Stomach (tissue), 9 donors: ENCODE data around the gene NT5C1B. TPM values are rescaled to one million over a fixed set of nuclear protein-coding genes. Genes with fewer than 3 reads are reported as not detected.

Experiments
- DNase-seq, 2 donors: peaks; one replicate each; pipeline versions ENCODE4 v3.0.0 to v3.0.0-alpha.2; 2013 to 2019
- H3K27ac ChIP-seq, 5 donors: fragments of 200-600 bp in 4 of 5; sonication (generic) in 4 of 5; one replicate each; pipeline ENCODE4 v1.5.1; 2013 to 2019; ENCODE audit warnings: mild to moderate bottlenecking in 1 of 5, moderate library complexity in 1 of 5
- H3K27me3 ChIP-seq, 3 donors: fragments of 200-600 bp; sonication (generic); one replicate each; pipeline ENCODE4 v1.5.1; 2017 to 2019; ENCODE audit warnings: mixed run types in 1 of 3
- H3K36me3 ChIP-seq, 4 donors: fragments of 200-600 bp; sonication (generic); 1 replicate in 3 of 4; 2 replicates in 1 of 4; pipeline ENCODE4 v1.5.1; 2016 to 2019
- H3K4me1 ChIP-seq, 4 donors: fragments of 200-600 bp; sonication (generic); one replicate each; pipeline ENCODE4 v1.5.1; 2016 to 2019
- H3K4me3 ChIP-seq, 4 donors: fragments of 200-600 bp; sonication (generic) in 3 of 4; one replicate each; pipeline ENCODE4 v1.5.1; 2016 to 2019; ENCODE audit warnings: mild to moderate bottlenecking in 1 of 4
- H3K9me3 ChIP-seq, 4 donors: fragments of 200-600 bp; sonication (generic); one replicate each; pipeline ENCODE4 v1.5.1; 2016 to 2019
- EP300 ChIP-seq: sonication (generic); formaldehyde crosslinking; IDR thresholded peaks from one replicate; pipeline ENCODE4 v1.6.1; 2017; ENCODE audit warnings: antibody characterized with exemption
- POLR2A ChIP-seq, 4 donors: fragments of 450-650 bp; IDR thresholded peaks; one replicate each; pipeline ENCODE4 v1.6.1; 2016; ENCODE audit warnings: antibody characterized with exemption in 4 of 4, control low read depth in 2 of 4, mild to moderate bottlenecking in 1 of 4, moderate library complexity in 1 of 4
- POLR2AphosphoS5 ChIP-seq, 3 donors: sonication (generic); formaldehyde crosslinking; IDR thresholded peaks; one replicate each; pipeline ENCODE4 v1.6.1; 2016; ENCODE audit warnings: antibody characterized with exemption in 3 of 3
- WGBS, 5 donors: extraction: QIAGEN DNeasy Blood & Tissue Kit in 3 of 5; methylation state at CpG; one replicate each; pipeline versions ENCODE4 v1.1.5 to v1.1.7; 2013 to 2018; 5-methylcytosine and 5-hydroxymethylcytosine counted together
- intact Hi-C: fragments of 100-400 bp; cut with DNase I; formaldehyde crosslinking; loops from one replicate; pipeline ENCODE4 v1.15.1; 2023; ENCODE audit warnings: low total_unique reads
- polyA plus RNA-seq, 3 donors: library from polyadenylated mRNA; stranded (reverse); fragments of 200-250 nt; gene quantifications; one replicate each; pipeline ENCODE4 v1.2.3, GENCODE V29; 2013
- small RNA-seq, 4 donors: library from RNA; depleted of rRNA; stranded (forward); fragments of <200 nt; gene quantifications; one replicate each; pipeline ENCODE3, GENCODE V24; 2016
- total RNA-seq, 5 donors: library from RNA; depleted of rRNA; stranded (reverse); fragments of >200 nt; gene quantifications; one replicate each; pipeline versions ENCODE4 v1.1.0 to v1.2.3, GENCODE V29; 2014 to 2016
- TF ChIP-seq, protein P1 (sequence below), 7 experiments: fragments of 450-650 bp in 4 of 7; fragments of 200-600 bp in 3 of 7; sonication (generic) in 3 of 7; IDR thresholded peaks; one replicate each; pipeline ENCODE4 v1.5.1; 2016 to 2019; ENCODE audit warnings: antibody characterized with exemption in 7 of 7, control low read depth in 2 of 7, mild to moderate bottlenecking in 1 of 7
- donor health status: healthy with polysubstance abuse.
- donor health status: Bipolar disorder and iron deficiency.
- donor health status: healthy.

NT5C1B gene
- total and polyA plus RNA-seq, 8 donors: not detected

DNA sequence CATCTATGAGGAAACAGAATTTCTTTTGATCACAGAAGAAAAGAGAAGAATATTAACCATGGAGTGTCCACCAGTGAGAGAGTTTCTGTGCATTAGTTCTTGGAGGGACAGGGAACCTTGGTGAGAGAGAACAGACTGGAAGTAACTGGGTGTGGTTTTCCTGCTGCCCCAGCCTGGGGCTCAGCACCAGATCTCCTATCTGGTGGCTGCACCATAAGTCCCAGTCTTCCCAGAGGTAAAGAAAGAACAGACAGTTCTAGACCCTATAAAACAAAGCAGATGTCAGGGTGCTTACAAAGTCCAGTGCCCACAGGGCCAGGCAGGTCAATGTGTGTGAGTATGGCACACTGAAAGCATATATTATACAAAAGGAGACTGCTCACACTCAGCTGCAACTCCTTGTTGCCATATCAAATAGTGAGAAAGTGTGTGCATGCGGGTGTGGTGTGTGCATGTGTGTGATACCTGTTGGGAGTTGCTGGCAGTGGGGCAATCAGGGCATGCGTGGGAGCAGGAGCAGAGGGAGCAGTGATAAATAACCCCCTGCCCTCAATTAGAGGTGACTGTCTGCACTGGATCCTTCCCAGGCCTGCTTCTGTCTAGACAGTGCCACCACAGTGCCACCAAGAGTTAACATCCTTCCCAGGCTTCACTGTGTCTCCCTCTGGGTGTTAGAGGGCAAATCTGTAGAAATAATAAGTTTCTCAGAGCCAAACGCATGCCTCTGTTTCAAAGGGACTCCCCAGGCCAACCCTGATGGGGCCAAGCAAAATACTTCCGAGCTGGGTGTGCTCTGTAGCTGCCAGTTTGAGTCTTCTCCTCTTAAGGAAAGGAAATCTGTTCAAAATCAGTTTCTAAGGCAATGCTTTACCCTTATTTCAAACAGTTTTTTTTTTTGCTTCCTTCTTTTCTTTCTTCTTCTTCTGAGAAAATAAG is 74.6 kb downstream of the NT5C1B start:
- Histone ChIP-seq H3K36me3 (no peaks in the 10 kb centered on the region), H3K27ac (peak overlapping the region in 1 of 5 donors; percentile 67), H3K4me3 (no peak overlapping the region), H3K4me1 (peaks cover 0 to 30% (median 15%) of the 10 kb centered on the region in 4 donors), H3K27me3 (peaks cover 0 to 6% (median 0%) of the 10 kb centered on the region in 3 donors), H3K9me3 (no peaks in the 10 kb centered on the region)
- intact Hi-C loops: no loop called here
- WGBS, 5 donors: 57 to 73% (median 64%) methylated on average over 4 of the region's 4 CpGs
- DNase-seq: no peak
- TF ChIP-seq, protein P1, sequence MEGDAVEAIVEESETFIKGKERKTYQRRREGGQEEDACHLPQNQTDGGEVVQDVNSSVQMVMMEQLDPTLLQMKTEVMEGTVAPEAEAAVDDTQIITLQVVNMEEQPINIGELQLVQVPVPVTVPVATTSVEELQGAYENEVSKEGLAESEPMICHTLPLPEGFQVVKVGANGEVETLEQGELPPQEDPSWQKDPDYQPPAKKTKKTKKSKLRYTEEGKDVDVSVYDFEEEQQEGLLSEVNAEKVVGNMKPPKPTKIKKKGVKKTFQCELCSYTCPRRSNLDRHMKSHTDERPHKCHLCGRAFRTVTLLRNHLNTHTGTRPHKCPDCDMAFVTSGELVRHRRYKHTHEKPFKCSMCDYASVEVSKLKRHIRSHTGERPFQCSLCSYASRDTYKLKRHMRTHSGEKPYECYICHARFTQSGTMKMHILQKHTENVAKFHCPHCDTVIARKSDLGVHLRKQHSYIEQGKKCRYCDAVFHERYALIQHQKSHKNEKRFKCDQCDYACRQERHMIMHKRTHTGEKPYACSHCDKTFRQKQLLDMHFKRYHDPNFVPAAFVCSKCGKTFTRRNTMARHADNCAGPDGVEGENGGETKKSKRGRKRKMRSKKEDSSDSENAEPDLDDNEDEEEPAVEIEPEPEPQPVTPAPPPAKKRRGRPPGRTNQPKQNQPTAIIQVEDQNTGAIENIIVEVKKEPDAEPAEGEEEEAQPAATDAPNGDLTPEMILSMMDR (IDR thresholded peaks at IDR 0.05): no peak
- TF ChIP-seq POLR2AphosphoS5 (IDR thresholded peaks at IDR 0.05) (no peak), EP300 (no peak), POLR2A (IDR thresholded peaks at IDR 0.05) (no peak)

Small RNA genes lying within 50 kb of the gene (small RNA-seq; reads per million reads assigned to genes)
- gene RNU6-1215P: 0 reads per million in 4 donors

Other genes starting within 250 kb of the NT5C1B start
- gene RDH14, start 28.9 kb downstream of the NT5C1B start, total RNA-seq: 10 to 100 TPM in 4 of 5 donors, not detected in 1; 34.9 to 66.1 (median 45.6) TPM
- 10 to 100 TPM; 13.3 to 16.9 (median 15.4) TPM for gene RDH14, start 28.9 kb downstream of the NT5C1B start, polyA plus RNA-seq